Type B pancreatic cell (in vitro differentiated cells): Measurements from ENCODE around the gene FSTL5. TPM values are rescaled to one million over a fixed set of nuclear protein-coding genes. Genes with fewer than 3 reads are reported as not detected.

ENCODE experiments used
- DNase-seq: peaks from one replicate; pipeline ENCODE4 v3.0.0; 2021; ENCODE audit warnings: mixed read lengths; ENCODE audit not compliant: unreplicated experiment; ENCODE audit errors: extremely low spot score
- H3K27ac Mint-ChIP-seq: 2 replicates; pipeline ENCODE4 v1.8.0; 2021; ENCODE audit warnings: mild to moderate bottlenecking, mixed read lengths
- H3K27me3 Mint-ChIP-seq: 2 replicates; pipeline ENCODE4 v1.8.0; 2021; ENCODE audit warnings: mixed read lengths
- H3K36me3 Mint-ChIP-seq: 2 replicates; pipeline ENCODE4 v1.8.0; 2021; ENCODE audit warnings: mixed read lengths
- H3K4me1 Mint-ChIP-seq: one replicate; pipeline ENCODE4 v1.8.0; 2021; ENCODE audit warnings: mixed read lengths; ENCODE audit not compliant: unreplicated experiment
- H3K4me3 Mint-ChIP-seq: 2 replicates; pipeline ENCODE4 v1.8.0; 2021; ENCODE audit warnings: mild to moderate bottlenecking, mixed read lengths
- H3K9me3 Mint-ChIP-seq: 2 replicates; pipeline ENCODE4 v1.8.0; 2021; ENCODE audit warnings: mixed read lengths
- total RNA-seq: library from RNA; stranded (reverse); gene quantifications from 2 replicates; pipeline ENCODE4 v1.2.1, GENCODE V29; 2021; ENCODE audit warnings: low replicate concordance
- TF ChIP-seq, protein P1 (sequence below): fragments of 200-600 bp; sonication (generic); conservative IDR thresholded peaks from 2 replicates; pipeline ENCODE4 v1.5.0; 2021; ENCODE audit warnings: antibody characterized with exemption, mild to moderate bottlenecking

FSTL5 gene
- total RNA-seq, 1 donor from 2014 or later: 3.6 TPM

DNA sequence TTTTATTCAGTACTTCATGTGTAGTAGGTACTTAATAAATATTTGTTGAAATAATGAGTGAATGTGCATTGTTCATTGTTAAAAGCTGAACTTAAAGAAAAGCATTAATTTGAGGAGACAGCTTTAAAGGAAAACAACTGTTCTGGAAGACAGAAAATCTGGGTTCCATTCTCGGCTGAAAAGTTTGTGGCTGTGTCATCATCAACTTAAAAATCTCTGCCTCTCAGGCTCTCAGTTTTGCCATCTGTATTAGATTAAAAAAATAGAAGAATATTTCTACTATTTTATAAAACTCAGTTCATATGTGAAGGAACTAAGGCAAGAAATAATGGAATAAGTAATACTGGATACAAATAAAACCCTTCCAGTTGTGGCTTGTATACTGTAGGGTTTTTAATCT lies 62.5 kb downstream of the FSTL5 start:
- TF ChIP-seq, protein P1, sequence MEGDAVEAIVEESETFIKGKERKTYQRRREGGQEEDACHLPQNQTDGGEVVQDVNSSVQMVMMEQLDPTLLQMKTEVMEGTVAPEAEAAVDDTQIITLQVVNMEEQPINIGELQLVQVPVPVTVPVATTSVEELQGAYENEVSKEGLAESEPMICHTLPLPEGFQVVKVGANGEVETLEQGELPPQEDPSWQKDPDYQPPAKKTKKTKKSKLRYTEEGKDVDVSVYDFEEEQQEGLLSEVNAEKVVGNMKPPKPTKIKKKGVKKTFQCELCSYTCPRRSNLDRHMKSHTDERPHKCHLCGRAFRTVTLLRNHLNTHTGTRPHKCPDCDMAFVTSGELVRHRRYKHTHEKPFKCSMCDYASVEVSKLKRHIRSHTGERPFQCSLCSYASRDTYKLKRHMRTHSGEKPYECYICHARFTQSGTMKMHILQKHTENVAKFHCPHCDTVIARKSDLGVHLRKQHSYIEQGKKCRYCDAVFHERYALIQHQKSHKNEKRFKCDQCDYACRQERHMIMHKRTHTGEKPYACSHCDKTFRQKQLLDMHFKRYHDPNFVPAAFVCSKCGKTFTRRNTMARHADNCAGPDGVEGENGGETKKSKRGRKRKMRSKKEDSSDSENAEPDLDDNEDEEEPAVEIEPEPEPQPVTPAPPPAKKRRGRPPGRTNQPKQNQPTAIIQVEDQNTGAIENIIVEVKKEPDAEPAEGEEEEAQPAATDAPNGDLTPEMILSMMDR: no peak
- H3K4me3 Mint-ChIP-seq: no peak overlapping the region
- H3K4me1 Mint-ChIP-seq: no peaks in the 10 kb centered on the region
- no peak for DNase-seq
- H3K27me3 Mint-ChIP-seq: no peaks in the 10 kb centered on the region
- H3K27ac Mint-ChIP-seq: no peak overlapping the region
- no peaks in the 10 kb centered on the region for H3K9me3 Mint-ChIP-seq
- no peaks in the 10 kb centered on the region for H3K36me3 Mint-ChIP-seq

DNA sequence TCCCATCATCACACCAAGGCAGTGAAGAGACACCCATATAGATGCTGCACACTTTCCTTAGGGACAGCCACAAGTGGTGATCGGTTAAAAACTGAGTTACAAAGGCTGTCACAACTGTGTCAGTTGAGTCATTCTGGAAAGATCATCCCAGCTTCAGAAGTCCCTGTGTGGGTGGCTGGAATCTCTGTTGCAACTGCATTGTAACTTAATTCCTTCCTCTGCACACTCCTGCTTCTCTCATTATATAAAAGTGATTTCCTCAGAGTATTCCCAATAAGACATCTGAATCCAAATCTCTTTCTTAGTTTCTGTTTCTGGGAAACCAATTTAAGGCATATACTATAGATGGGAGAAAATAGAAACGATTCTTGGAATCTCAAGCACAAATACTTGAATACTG lies 88.1 kb downstream of the FSTL5 start:
- H3K4me1 Mint-ChIP-seq: no peaks in the 10 kb centered on the region
- H3K27me3 Mint-ChIP-seq: no peaks in the 10 kb centered on the region
- no peak for DNase-seq
- H3K9me3 Mint-ChIP-seq: no peaks in the 10 kb centered on the region
- no peak overlapping the region for H3K4me3 Mint-ChIP-seq
- no peaks in the 10 kb centered on the region for H3K36me3 Mint-ChIP-seq
- TF ChIP-seq, protein P1: no peak
- H3K27ac Mint-ChIP-seq: no peak overlapping the region

DNA sequence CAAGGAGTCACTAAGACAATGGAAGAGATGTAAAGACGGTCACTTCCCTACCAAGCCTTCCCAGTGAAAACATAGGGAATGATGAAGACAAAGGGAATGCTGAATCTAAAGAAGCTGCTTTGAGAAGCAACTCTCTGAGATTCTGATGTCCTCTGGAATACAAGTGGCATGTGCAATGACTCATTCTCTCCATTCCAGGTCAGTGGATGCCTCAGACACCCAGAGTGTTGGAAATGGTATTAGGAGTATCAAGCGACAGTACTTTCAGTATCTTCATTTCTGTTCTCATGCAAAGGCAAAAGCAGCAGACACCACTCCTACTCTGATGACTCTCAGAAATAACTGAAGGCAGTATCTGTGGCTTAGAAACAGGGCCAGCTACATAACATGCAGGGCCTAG lies 102.6 kb downstream of the FSTL5 start:
- TF ChIP-seq, protein P1: no peak
- H3K4me1 Mint-ChIP-seq: no peaks in the 10 kb centered on the region
- no peaks in the 10 kb centered on the region for H3K9me3 Mint-ChIP-seq
- H3K4me3 Mint-ChIP-seq: no peak overlapping the region
- no peak for DNase-seq
- no peak overlapping the region for H3K27ac Mint-ChIP-seq
- H3K27me3 Mint-ChIP-seq: no peaks in the 10 kb centered on the region
- no peaks in the 10 kb centered on the region for H3K36me3 Mint-ChIP-seq

DNA sequence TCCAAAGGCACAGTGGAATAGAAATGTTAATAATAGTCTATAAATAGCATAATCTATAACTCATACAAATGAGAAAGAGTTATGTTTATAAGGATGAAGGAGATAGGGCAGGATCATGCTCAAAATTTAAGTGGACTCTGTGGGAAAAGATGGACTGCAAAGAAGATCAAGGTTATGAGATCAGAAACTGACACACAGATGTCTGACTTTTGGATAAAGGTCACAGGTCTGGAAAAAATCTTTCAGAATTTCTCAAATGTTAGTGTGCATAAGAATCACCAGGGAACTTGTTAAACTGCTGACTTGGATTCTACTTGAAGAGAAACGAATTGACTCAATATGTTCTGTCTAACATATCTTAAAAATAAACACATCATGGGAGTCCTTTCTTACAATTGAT lies 104.1 kb downstream of the FSTL5 start:
- DNase-seq: no peak
- Mint-ChIP-seq H3K27ac (no peak overlapping the region), H3K27me3 (no peaks in the 10 kb centered on the region), H3K36me3 (no peaks in the 10 kb centered on the region), H3K4me3 (no peak overlapping the region), H3K4me1 (no peaks in the 10 kb centered on the region), H3K9me3 (no peaks in the 10 kb centered on the region)
- TF ChIP-seq, protein P1: no peak

DNA sequence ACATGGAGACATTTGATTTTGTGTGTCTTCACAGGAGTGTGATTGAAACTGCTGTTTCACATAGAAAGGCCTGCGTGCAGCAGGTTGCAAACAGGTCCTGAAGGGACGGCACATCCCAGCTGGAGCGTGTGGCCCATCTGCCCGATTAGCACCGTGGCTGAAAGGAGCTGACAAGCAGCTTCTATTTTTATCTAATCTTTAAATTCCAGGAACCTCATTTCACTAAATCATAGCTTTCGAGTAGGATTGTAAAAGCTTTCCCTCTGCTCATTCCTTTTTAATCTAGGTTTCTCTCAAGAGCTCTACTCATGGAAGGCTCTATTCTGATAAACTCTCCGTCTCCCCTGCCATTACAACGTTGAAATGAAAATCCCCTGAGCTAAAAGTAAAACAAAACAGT lies 106.8 kb downstream of the FSTL5 start:
- Mint-ChIP-seq H3K36me3 (no peaks in the 10 kb centered on the region), H3K27me3 (no peaks in the 10 kb centered on the region), H3K4me3 (no peak overlapping the region), H3K27ac (no peak overlapping the region), H3K9me3 (no peaks in the 10 kb centered on the region), H3K4me1 (no peaks in the 10 kb centered on the region)
- no peak for DNase-seq
- TF ChIP-seq, protein P1: no peak

DNA sequence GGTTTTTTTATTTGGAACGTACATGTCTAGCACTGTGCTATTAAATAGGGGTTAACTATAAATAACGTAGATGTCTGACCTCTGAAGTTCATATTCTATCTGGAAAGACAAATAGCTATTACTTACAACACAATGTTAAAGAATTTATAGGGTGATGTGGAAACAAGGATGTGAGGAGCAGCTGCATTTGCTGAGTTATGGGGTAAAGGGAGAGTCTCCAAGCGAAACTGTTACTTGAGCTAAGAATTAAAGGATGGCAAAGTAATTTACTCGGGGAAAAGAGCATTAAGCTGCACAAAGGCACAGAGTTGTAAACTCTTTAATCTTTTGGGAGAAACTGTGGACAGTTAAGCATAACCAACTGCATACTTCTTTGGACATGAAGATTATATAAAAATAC lies 117.7 kb downstream of the FSTL5 start:
- Mint-ChIP-seq H3K4me1 (peaks cover 4% of the 10 kb centered on the region), H3K9me3 (no peaks in the 10 kb centered on the region), H3K4me3 (no peak overlapping the region), H3K36me3 (no peaks in the 10 kb centered on the region), H3K27me3 (no peaks in the 10 kb centered on the region), H3K27ac (no peak overlapping the region)
- no peak for DNase-seq
- TF ChIP-seq, protein P1: no peak
